Large intestine (tissue), 3 donors: ENCODE results near the gene MIS18A. TPM values are rescaled to one million over a fixed set of nuclear protein-coding genes. Genes with fewer than 3 reads are reported as not detected.

Experiments
- DNase-seq, 2 donors: peaks; one replicate each; pipeline versions ENCODE4 v3.0.0 to v3.0.0-alpha.2; 2013
- H3K27ac ChIP-seq: one replicate; pipeline ENCODE4 v1.5.1; 2013; ENCODE audit warnings: low read length
- H3K27me3 ChIP-seq: 2 replicates; pipeline ENCODE4 v1.6.1; 2013; ENCODE audit warnings: low read length; ENCODE audit not compliant: control insufficient read depth, insufficient read depth
- H3K36me3 ChIP-seq: 2 replicates; pipeline ENCODE4 v1.6.1; 2013; ENCODE audit warnings: low read length; ENCODE audit not compliant: control insufficient read depth, insufficient read depth
- H3K4me1 ChIP-seq: one replicate; pipeline ENCODE4 v1.6.1; 2013; ENCODE audit warnings: low read length; ENCODE audit not compliant: control insufficient read depth, insufficient read depth
- H3K4me3 ChIP-seq: one replicate; pipeline ENCODE4 v1.5.1; 2013; ENCODE audit warnings: low read length
- H3K9me3 ChIP-seq: one replicate; pipeline ENCODE4 v1.6.1; 2013; ENCODE audit warnings: mild to moderate bottlenecking, low read depth, low read length, moderate library complexity; ENCODE audit not compliant: control insufficient read depth
- WGBS: methylation state at CpG from one replicate; pipeline ENCODE4 v1.1.5; 2013; ENCODE audit warnings: low lambda C conversion rate; ENCODE audit not compliant: insufficient coverage; 5-methylcytosine and 5-hydroxymethylcytosine counted together
- polyA plus RNA-seq: library from polyadenylated mRNA; unstranded; fragments of 120-200 nt; gene quantifications from one replicate; pipeline ENCODE4 v1.2.1, GENCODE V29; 2013

The MIS18A gene
- polyA plus RNA-seq, 1 donor = 15.4 TPM

- no peaks in the 10 kb centered on the region for H3K27me3 ChIP-seq
- H3K4me1 ChIP-seq = no peaks in the 10 kb centered on the region
- no peaks in the 10 kb centered on the region for H3K9me3 ChIP-seq
- 60% methylated on average over 3 of the region's 16 CpGs for WGBS
- H3K4me3 ChIP-seq = no peak overlapping the region
- no peaks in the 10 kb centered on the region for H3K36me3 ChIP-seq
- DNase-seq = peak; percentile 68 to 69
- no peak overlapping the region for H3K27ac ChIP-seq
Measured at GRCh38 chr21:32257962-32258785, 20.7 kb downstream of the MIS18A start.

GRCh38 chr21:32256873-32257620 is 21.8 kb downstream of the MIS18A start:
- peak; percentile 52 to 63 for DNase-seq
- 100% methylated on average over 1 of the region's 9 CpGs for WGBS

GRCh38 chr21:32256251-32256650 is 22.6 kb downstream of the MIS18A start:
- 82% methylated on average over 3 of the region's 12 CpGs for WGBS
- Histone ChIP-seq H3K36me3 (no peaks in the 10 kb centered on the region), H3K4me1 (no peaks in the 10 kb centered on the region), H3K27me3 (no peaks in the 10 kb centered on the region), H3K9me3 (no peaks in the 10 kb centered on the region), H3K27ac (peak overlapping the region; percentile 25), H3K4me3 (no peak overlapping the region)
- DNase-seq = no peak

More at GRCh38 chr21:32256873-32257620, 21.8 kb downstream of the MIS18A start:
- no peaks in the 10 kb centered on the region for H3K36me3 ChIP-seq
- H3K27me3 ChIP-seq = no peaks in the 10 kb centered on the region
- H3K4me1 ChIP-seq = no peaks in the 10 kb centered on the region
- H3K27ac ChIP-seq = peak overlapping the region; percentile 25
- H3K4me3 ChIP-seq = no peak overlapping the region
- H3K9me3 ChIP-seq = no peaks in the 10 kb centered on the region

- no CpG with 5 or more reads among the region's 7 CpGs for WGBS
- peak; percentile 17 to 26 for DNase-seq
- H3K4me1 ChIP-seq = no peaks in the 10 kb centered on the region
- no peaks in the 10 kb centered on the region for H3K9me3 ChIP-seq
- no peaks in the 10 kb centered on the region for H3K36me3 ChIP-seq
- no peak overlapping the region for H3K4me3 ChIP-seq
- no peak overlapping the region for H3K27ac ChIP-seq
- H3K27me3 ChIP-seq = no peaks in the 10 kb centered on the region
Measured at GRCh38 chr21:32253215-32253641, 25.6 kb downstream of the MIS18A start.

GRCh38 chr21:32252136-32252535 is 26.7 kb downstream of the MIS18A start:
- no peak for DNase-seq
- Histone ChIP-seq H3K36me3 (no peaks in the 10 kb centered on the region), H3K9me3 (no peaks in the 10 kb centered on the region), H3K4me3 (no peak overlapping the region), H3K27ac (no peak overlapping the region), H3K4me1 (no peaks in the 10 kb centered on the region), H3K27me3 (no peaks in the 10 kb centered on the region)

GRCh38 chr21:32249511-32250280 is 29.2 kb downstream of the MIS18A start:
- 100% methylated on average over 1 of the region's 15 CpGs for WGBS
- H3K27me3 ChIP-seq = no peaks in the 10 kb centered on the region
- DNase-seq = no peak
- no peaks in the 10 kb centered on the region for H3K36me3 ChIP-seq
- no peaks in the 10 kb centered on the region for H3K4me1 ChIP-seq
- H3K9me3 ChIP-seq = no peaks in the 10 kb centered on the region
- no peak overlapping the region for H3K4me3 ChIP-seq
- H3K27ac ChIP-seq = no peak overlapping the region

GRCh38 chr21:32248571-32249461 is 30.0 kb downstream of the MIS18A start:
- no peaks in the 10 kb centered on the region for H3K27me3 ChIP-seq
- H3K4me1 ChIP-seq = no peaks in the 10 kb centered on the region
- H3K9me3 ChIP-seq = no peaks in the 10 kb centered on the region
- no peak overlapping the region for H3K4me3 ChIP-seq
- no peak for DNase-seq
- H3K36me3 ChIP-seq = no peaks in the 10 kb centered on the region
- no peak overlapping the region for H3K27ac ChIP-seq
- WGBS = 60% methylated on average over 1 of the region's 14 CpGs

GRCh38 chr21:32246571-32247140 is 32.2 kb downstream of the MIS18A start:
- Histone ChIP-seq H3K4me1 (no peaks in the 10 kb centered on the region), H3K36me3 (no peaks in the 10 kb centered on the region), H3K27me3 (no peaks in the 10 kb centered on the region), H3K4me3 (no peak overlapping the region), H3K9me3 (no peaks in the 10 kb centered on the region), H3K27ac (no peak overlapping the region)
- no peak for DNase-seq
- 78% methylated on average over 3 of the region's 9 CpGs for WGBS

- Histone ChIP-seq H3K4me3 (no peak overlapping the region), H3K9me3 (no peaks in the 10 kb centered on the region), H3K4me1 (no peaks in the 10 kb centered on the region), H3K27me3 (no peaks in the 10 kb centered on the region), H3K27ac (no peak overlapping the region), H3K36me3 (no peaks in the 10 kb centered on the region)
- DNase-seq = no peak
- WGBS = no CpG with 5 or more reads among the region's 8 CpGs
Measured at GRCh38 chr21:32245971-32246370, 32.9 kb downstream of the MIS18A start.
